HepG2 (cell line): ENCODE results near the gene OR2A25. TPM values are rescaled to one million over a fixed set of nuclear protein-coding genes. Genes with fewer than 3 reads are reported as not detected.
A peak's percentile ranks its signal among the peaks of the same experiment; 100 is the strongest.

ENCODE experiments used
- ATAC-seq: fragments of 200-7000 bp; cut with Tn5 transposase; 3 replicates; pipeline ENCODE4 v1.9.1; 2020; ENCODE audit warnings: mild to moderate bottlenecking, moderate library complexity
- BruUV-seq: library from RNA; stranded (reverse); fragments of 400-500 nt; replicated peaks from 2 replicates; lab custom pipeline; 2021; lab: Mats Ljungman, UMichigan
- CTCF ChIA-PET: fragments of 300-600 bp; formaldehyde crosslinking; extraction: SDS; loops from one replicate; lab custom pipeline; 2021; ENCODE audit warnings: low total read pairs, inconsistent platforms, low intra/inter-chr PET ratio; lab: Yijun Ruan, JAX
- POLR2A ChIA-PET: fragments of 350-600 bp; sonication (Branson Sonifier 250); formaldehyde crosslinking; loops from one replicate; lab custom pipeline; 2020; ENCODE audit warnings: antibody characterized with exemption, inconsistent platforms; lab: Yijun Ruan, JAX
- DNase-seq: peaks from one replicate; pipeline ENCODE4 v3.0.0-alpha.2; 2015; ENCODE audit warnings: low spot score
- FAIRE-seq: peaks from 3 replicates; lab custom pipeline; 2011; peaks lifted over from hg19 to GRCh38; lab: Jason Lieb, UNC
- H2AFZ ChIP-seq: one replicate; pipeline ENCODE4 v1.6.1; 2011; ENCODE audit warnings: low read length, inconsistent platforms
- H3K27ac ChIP-seq: fragments of 300-600 bp; 3 replicates; pipeline ENCODE4 v1.8.0; 2011; ENCODE audit warnings: mixed run types, mild to moderate bottlenecking, mixed read lengths, low read length, inconsistent platforms; ENCODE audit not compliant: insufficient read depth; ENCODE audit errors: extremely low read length
- H3K27me3 ChIP-seq, 2 experiments: fragments of 200-600 bp in 1 of 2; 2 replicates in 1 of 2; 3 replicates in 1 of 2; pipeline versions ENCODE4 v1.6.0 to v1.8.0; 2011; ENCODE audit warnings: low read length in 2 of 2, mild to moderate bottlenecking in 2 of 2, moderate library complexity in 2 of 2, inconsistent platforms in 1 of 2; ENCODE audit not compliant: insufficient read depth in 2 of 2, control insufficient read depth in 1 of 2
- H3K36me3 ChIP-seq, 2 experiments: fragments of 200-600 bp in 1 of 2; replicated peaks in 1 of 2; 2 replicates in 1 of 2; 3 replicates in 1 of 2; pipeline versions ENCODE4 v1.5.1 to v1.8.0; 2011; ENCODE audit warnings: low read length in 2 of 2, inconsistent platforms in 1 of 2; ENCODE audit not compliant: insufficient read depth in 2 of 2, control insufficient read depth in 1 of 2
- H3K4me1 ChIP-seq: 2 replicates; pipeline ENCODE4 v1.5.1; 2012; ENCODE audit warnings: low read length, inconsistent platforms; ENCODE audit not compliant: insufficient read depth
- H3K4me2 ChIP-seq: 2 replicates; pipeline ENCODE4 v1.6.0; 2011; ENCODE audit warnings: low read depth, low read length, inconsistent platforms
- H3K4me3 ChIP-seq, 3 experiments: fragments of 200-600 bp in 1 of 3; sonication (generic), shearing (Covaris generic) in 1 of 3; replicated peaks in 1 of 3; 2 replicates each; pipeline ENCODE4 v1.5.1; 2011 to 2016; ENCODE audit warnings: low read length in 3 of 3, inconsistent platforms in 2 of 3, low read depth in 2 of 3, mild to moderate bottlenecking in 2 of 3, control low read depth in 1 of 3, mixed read lengths in 1 of 3; ENCODE audit not compliant: insufficient read depth in 1 of 3
- H3K79me2 ChIP-seq: one replicate; pipeline ENCODE4 v1.6.1; 2011; ENCODE audit warnings: low read length, inconsistent platforms; ENCODE audit not compliant: insufficient read depth
- H3K9ac ChIP-seq: 2 replicates; pipeline ENCODE4 v1.6.0; 2011; ENCODE audit warnings: mild to moderate bottlenecking, low read depth, low read length, inconsistent platforms; ENCODE audit not compliant: insufficient read depth
- H3K9me3 ChIP-seq: 2 replicates; pipeline ENCODE4 v1.5.1; 2012; ENCODE audit warnings: mild to moderate bottlenecking, low read length
- H4K20me1 ChIP-seq: 2 replicates; pipeline ENCODE4 v1.6.0; 2011; ENCODE audit warnings: inconsistent platforms, mild to moderate bottlenecking, low read length, moderate library complexity; ENCODE audit not compliant: insufficient read depth
- ATAD3A ChIP-seq: sonication (generic); formaldehyde crosslinking; IDR thresholded peaks from 2 replicates; pipeline ENCODE4 v1.4.0; 2020; ENCODE audit warnings: missing genetic modification reagents
- MEF2D ChIP-seq: sonication (generic); formaldehyde crosslinking; IDR thresholded peaks from 2 replicates; pipeline ENCODE4 v1.5.1; 2020; ENCODE audit warnings: mild to moderate bottlenecking, missing genetic modification reagents
- NRL ChIP-seq: sonication (generic); formaldehyde crosslinking; IDR thresholded peaks from 2 replicates; pipeline ENCODE4 v1.5.0; 2020; ENCODE audit warnings: missing genetic modification reagents, mild to moderate bottlenecking, moderate library complexity, borderline replicate concordance
- PAWR ChIP-seq: sonication (generic); formaldehyde crosslinking; IDR thresholded peaks from 2 replicates; pipeline ENCODE4 v1.4.0; 2020; ENCODE audit warnings: missing genetic modification reagents, mild to moderate bottlenecking, borderline replicate concordance
- RBM22 ChIP-seq: fragments of 200-400 bp; formaldehyde crosslinking; optimal IDR thresholded peaks from 2 replicates; pipeline ENCODE3; 2017; ENCODE audit warnings: mild to moderate bottlenecking, low read length, moderate library complexity
- RFX1 ChIP-seq: fragments of 450-650 bp; IDR thresholded peaks from 2 replicates; pipeline ENCODE4 v1.6.1; 2017
- SP4 ChIP-seq: sonication (generic); formaldehyde crosslinking; IDR thresholded peaks from 2 replicates; pipeline ENCODE4 v1.8.1; 2023; ENCODE audit warnings: mild to moderate bottlenecking, missing genetic modification reagents
- ZBTB43 ChIP-seq: sonication (generic); formaldehyde crosslinking; conservative IDR thresholded peaks from 2 replicates; pipeline ENCODE4 v1.4.0; 2020; ENCODE audit warnings: missing genetic modification reagents
- ZNF274 ChIP-seq: sonication (generic); formaldehyde crosslinking; IDR thresholded peaks from 2 replicates; pipeline ENCODE4 v1.5.1; 2020; ENCODE audit warnings: mild to moderate bottlenecking, missing genetic modification reagents
- ZNF609 ChIP-seq: sonication (generic); formaldehyde crosslinking; IDR thresholded peaks from 2 replicates; pipeline ENCODE4 v1.4.0; 2020; ENCODE audit warnings: mild to moderate bottlenecking, missing genetic modification reagents, borderline replicate concordance
- ZNF615 ChIP-seq: sonication (generic); formaldehyde crosslinking; IDR thresholded peaks from 2 replicates; pipeline ENCODE4 v1.5.0; 2020; ENCODE audit warnings: mild to moderate bottlenecking, missing genetic modification reagents, borderline replicate concordance
- ZSCAN30 ChIP-seq: sonication (generic); formaldehyde crosslinking; IDR thresholded peaks from 2 replicates; pipeline ENCODE4 v1.5.0; 2020; ENCODE audit warnings: mild to moderate bottlenecking, missing genetic modification reagents
- WGBS: methylation state at CpG from one replicate; pipeline ENCODE4 v1.1.6; 2017; ENCODE audit warnings: low lambda C conversion rate; 5-methylcytosine and 5-hydroxymethylcytosine counted together
- in situ Hi-C: cut with HindIII; loops from 2 replicates; pipeline ENCODE4 v1.10.0; 2017; ENCODE audit warnings: low pct_unique_long_range_greater_than_20kb; ENCODE audit not compliant: extremely low pct_ligation_motif_present
- intact Hi-C: fragments of 100-400 bp; cut with micrococcal nuclease; formaldehyde crosslinking; loops from one replicate; pipeline ENCODE4 v1.10.0; 2022; ENCODE audit not compliant: unreplicated experiment
- polyA plus RNA-seq, 8 experiments: library from polyadenylated mRNA; depleted of rRNA in 3 of 8; stranded (reverse) in 7 of 8; unstranded in 1 of 8; fragments of >200 nt; fragmentation: Illumina TruSeq in 4 of 8; extraction: Trizol in 4 of 8; gene quantifications; 2 replicates each; pipeline versions ENCODE4 v1.2.1 to v1.2.3, GENCODE V29; 2011 to 2016; ENCODE audit warnings: low read depth in 4 of 8, missing spikeins in 1 of 8, mixed read lengths in 1 of 8; ENCODE audit not compliant: insufficient read depth in 1 of 8
- total RNA-seq, 5 experiments: library from RNA; depleted of rRNA; stranded (reverse); fragments of >200 nt; fragmentation: Illumina TruSeq; extraction: Trizol; gene quantifications; 2 replicates each; pipeline ENCODE4 v1.2.3, GENCODE V29; 2016; ENCODE audit warnings: low read depth in 1 of 5

The OR2A25 gene
- total and polyA plus RNA-seq, 2 of the 13 experiments (the other 11 are each of a cell fraction or from before 2014, with no cell fraction given), result 0.07 TPM; not detected in 1

GRCh38 chr7:144023171-144023827 lies 46.3 kb upstream of the OR2A25 start:
- no peak for ATAC-seq
- no peaks in the 10 kb centered on the region for H3K9me3 ChIP-seq
- FAIRE-seq, result no peak
- POLR2A ChIA-PET, result no interaction called here
- no peaks in the 10 kb centered on the region for H3K4me1 ChIP-seq
- intact Hi-C loops, result no loop called here
- no peak for DNase-seq
- no peaks in the 10 kb centered on the region for H4K20me1 ChIP-seq
- no peak overlapping the region for H3K9ac ChIP-seq
- no peak overlapping the region for H3K27ac ChIP-seq
- CTCF ChIA-PET, result no interaction called here
- H3K79me2 ChIP-seq, result no peaks in the 10 kb centered on the region
- BruUV-seq, result no TSS peak
- H3K27me3 ChIP-seq, result no peaks in the 10 kb centered on the region
- H2AFZ ChIP-seq, result no peak overlapping the region
- 58% methylated on average over 4 of the region's 4 CpGs for WGBS
- H3K4me2 ChIP-seq, result no peak overlapping the region
- in situ Hi-C loops, result no loop called here
- no peaks in the 10 kb centered on the region for H3K36me3 ChIP-seq
- no peak overlapping the region for H3K4me3 ChIP-seq
- TF ChIP-seq RFX1 (peak; percentile 37; the same call in 1 of the 2 replicates), MEF2D (no peak)
- TF ChIP-seq, all 625 proteins: peak for 1

GRCh38 chr7:144024213-144024612 lies 45.4 kb upstream of the OR2A25 start:
- H3K27ac ChIP-seq, result no peak overlapping the region
- no TSS peak for BruUV-seq
- FAIRE-seq (no peak), ATAC-seq (no peak), DNase-seq (no peak)
- no peaks in the 10 kb centered on the region for H3K79me2 ChIP-seq
- H4K20me1 ChIP-seq, result no peaks in the 10 kb centered on the region
- no peaks in the 10 kb centered on the region for H3K36me3 ChIP-seq
- POLR2A ChIA-PET, result no interaction called here
- no peak overlapping the region for H3K9ac ChIP-seq
- H3K4me3 ChIP-seq, result no peak overlapping the region
- WGBS, result 29% methylated on average over 3 of the region's 3 CpGs
- intact Hi-C loops, result no loop called here
- no peaks in the 10 kb centered on the region for H3K27me3 ChIP-seq
- H3K4me2 ChIP-seq, result no peak overlapping the region
- H3K4me1 ChIP-seq, result no peaks in the 10 kb centered on the region
- no peaks in the 10 kb centered on the region for H3K9me3 ChIP-seq
- in situ Hi-C loops, result no loop called here
- no peak overlapping the region for H2AFZ ChIP-seq
- CTCF ChIA-PET, result no interaction called here
- TF ChIP-seq ATAD3A (CRISPR knock-in tag) (no peak), NRL (CRISPR knock-in tag) (no peak), ZBTB43 (CRISPR knock-in tag) (no peak), SP4 (no peak), ZNF274 (CRISPR knock-in tag) (no peak), PAWR (CRISPR knock-in tag) (no peak), ZNF615 (no peak), ZNF609 (CRISPR knock-in tag) (no peak), RBM22 (no peak), ZSCAN30 (CRISPR knock-in tag) (no peak)
